ENCODE data around the gene TUBGCP3.

- TF ChIP-seq EZH2 (IDR thresholded peaks at IDR 0.05; ENCODE audit: insufficient read depth, poor library complexity, severe bottlenecking): no peak
- no peak for TF ChIP-seq EZH2phosphoT487 (IDR thresholded peaks at IDR 0.05; ENCODE audit: insufficient read depth, low read depth)
Measured at GRCh38 chr13:112473818-112474217, 114.1 kb downstream of the TUBGCP3 start.
